HepG2 (cell line): Measurements from ENCODE around the gene HNRNPR. TPM values are rescaled to one million over a fixed set of nuclear protein-coding genes. Genes with fewer than 3 reads are reported as not detected.

Experiments used
- ATAC-seq: fragments of 200-7000 bp; cut with Tn5 transposase; 3 replicates; pipeline ENCODE4 v1.9.1; 2020; ENCODE audit warnings: mild to moderate bottlenecking, moderate library complexity
- BruUV-seq: library from RNA; stranded (reverse); fragments of 400-500 nt; replicated peaks from 2 replicates; lab custom pipeline; 2021; lab: Mats Ljungman, UMichigan
- CTCF ChIA-PET: fragments of 300-600 bp; formaldehyde crosslinking; extraction: SDS; loops from one replicate; lab custom pipeline; 2021; ENCODE audit warnings: low total read pairs, inconsistent platforms, low intra/inter-chr PET ratio; lab: Yijun Ruan, JAX
- POLR2A ChIA-PET: fragments of 350-600 bp; sonication (Branson Sonifier 250); formaldehyde crosslinking; loops from one replicate; lab custom pipeline; 2020; ENCODE audit warnings: antibody characterized with exemption, inconsistent platforms; lab: Yijun Ruan, JAX
- DNase-seq: peaks from one replicate; pipeline ENCODE4 v3.0.0-alpha.2; 2015; ENCODE audit warnings: low spot score
- FAIRE-seq: peaks from 3 replicates; lab custom pipeline; 2011; peaks lifted over from hg19 to GRCh38; lab: Jason Lieb, UNC
- H2AFZ ChIP-seq: one replicate; pipeline ENCODE4 v1.6.1; 2011; ENCODE audit warnings: low read length, inconsistent platforms
- H3K27ac ChIP-seq: fragments of 300-600 bp; 3 replicates; pipeline ENCODE4 v1.8.0; 2011; ENCODE audit warnings: mixed run types, mild to moderate bottlenecking, mixed read lengths, low read length, inconsistent platforms; ENCODE audit not compliant: insufficient read depth; ENCODE audit errors: extremely low read length
- H3K27me3 ChIP-seq, 2 experiments: fragments of 200-600 bp in 1 of 2; 2 replicates in 1 of 2; 3 replicates in 1 of 2; pipeline versions ENCODE4 v1.6.0 to v1.8.0; 2011; ENCODE audit warnings: low read length in 2 of 2, mild to moderate bottlenecking in 2 of 2, moderate library complexity in 2 of 2, inconsistent platforms in 1 of 2; ENCODE audit not compliant: insufficient read depth in 2 of 2, control insufficient read depth in 1 of 2
- H3K36me3 ChIP-seq, 2 experiments: fragments of 200-600 bp in 1 of 2; replicated peaks in 1 of 2; 2 replicates in 1 of 2; 3 replicates in 1 of 2; pipeline versions ENCODE4 v1.5.1 to v1.8.0; 2011; ENCODE audit warnings: low read length in 2 of 2, inconsistent platforms in 1 of 2; ENCODE audit not compliant: insufficient read depth in 2 of 2, control insufficient read depth in 1 of 2
- H3K4me1 ChIP-seq: 2 replicates; pipeline ENCODE4 v1.5.1; 2012; ENCODE audit warnings: low read length, inconsistent platforms; ENCODE audit not compliant: insufficient read depth
- H3K4me2 ChIP-seq: 2 replicates; pipeline ENCODE4 v1.6.0; 2011; ENCODE audit warnings: low read depth, low read length, inconsistent platforms
- H3K4me3 ChIP-seq, 3 experiments: fragments of 200-600 bp in 1 of 3; sonication (generic), shearing (Covaris generic) in 1 of 3; replicated peaks in 1 of 3; 2 replicates each; pipeline ENCODE4 v1.5.1; 2011 to 2016; ENCODE audit warnings: low read length in 3 of 3, inconsistent platforms in 2 of 3, low read depth in 2 of 3, mild to moderate bottlenecking in 2 of 3, control low read depth in 1 of 3, mixed read lengths in 1 of 3; ENCODE audit not compliant: insufficient read depth in 1 of 3
- H3K79me2 ChIP-seq: one replicate; pipeline ENCODE4 v1.6.1; 2011; ENCODE audit warnings: low read length, inconsistent platforms; ENCODE audit not compliant: insufficient read depth
- H3K9ac ChIP-seq: 2 replicates; pipeline ENCODE4 v1.6.0; 2011; ENCODE audit warnings: mild to moderate bottlenecking, low read depth, low read length, inconsistent platforms; ENCODE audit not compliant: insufficient read depth
- H3K9me3 ChIP-seq: 2 replicates; pipeline ENCODE4 v1.5.1; 2012; ENCODE audit warnings: mild to moderate bottlenecking, low read length
- H4K20me1 ChIP-seq: 2 replicates; pipeline ENCODE4 v1.6.0; 2011; ENCODE audit warnings: inconsistent platforms, mild to moderate bottlenecking, low read length, moderate library complexity; ENCODE audit not compliant: insufficient read depth
- FOXA3 ChIP-seq: IDR thresholded peaks from 2 replicates; pipeline ENCODE4 v1.6.1; 2016; ENCODE audit warnings: missing genetic modification reagents, missing compliant biosample characterization
- MYNN ChIP-seq: sonication (generic); formaldehyde crosslinking; IDR thresholded peaks from 2 replicates; pipeline ENCODE4 v1.4.0; 2020; ENCODE audit warnings: mild to moderate bottlenecking, low read depth, missing genetic modification reagents
- NFIB ChIP-seq: sonication (generic); formaldehyde crosslinking; IDR thresholded peaks from 2 replicates; pipeline ENCODE4 v1.9.0; 2021; ENCODE audit warnings: missing genetic modification reagents, mild to moderate bottlenecking, borderline replicate concordance
- RERE ChIP-seq: IDR thresholded peaks from 2 replicates; pipeline ENCODE4 v1.6.1; 2016; ENCODE audit warnings: low read depth, missing genetic modification reagents, missing compliant biosample characterization
- SIN3B ChIP-seq: fragments of 150-350 bp; IDR thresholded peaks from 2 replicates; pipeline ENCODE4 v1.6.1; 2014; ENCODE audit warnings: low read length
- ZC3H4 ChIP-seq: sonication (generic); formaldehyde crosslinking; IDR thresholded peaks from 2 replicates; pipeline ENCODE4 v1.4.0; 2020; ENCODE audit warnings: missing genetic modification reagents, borderline replicate concordance
- ZFP62 ChIP-seq: sonication (generic); formaldehyde crosslinking; IDR thresholded peaks from 2 replicates; pipeline ENCODE4 v1.4.0; 2020; ENCODE audit warnings: missing genetic modification reagents
- ZKSCAN5 ChIP-seq: sonication (generic); formaldehyde crosslinking; IDR thresholded peaks from 2 replicates; pipeline ENCODE4 v1.5.1; 2020; ENCODE audit warnings: mild to moderate bottlenecking, missing genetic modification reagents
- ZZZ3 ChIP-seq: sonication (generic); formaldehyde crosslinking; IDR thresholded peaks from 2 replicates; pipeline ENCODE4 v1.4.0; 2020; ENCODE audit warnings: missing genetic modification reagents, mild to moderate bottlenecking, borderline replicate concordance
- WGBS: methylation state at CpG from one replicate; pipeline ENCODE4 v1.1.6; 2017; ENCODE audit warnings: low lambda C conversion rate; 5-methylcytosine and 5-hydroxymethylcytosine counted together
- in situ Hi-C: cut with HindIII; loops from 2 replicates; pipeline ENCODE4 v1.10.0; 2017; ENCODE audit warnings: low pct_unique_long_range_greater_than_20kb; ENCODE audit not compliant: extremely low pct_ligation_motif_present
- intact Hi-C: fragments of 100-400 bp; cut with micrococcal nuclease; formaldehyde crosslinking; loops from one replicate; pipeline ENCODE4 v1.10.0; 2022; ENCODE audit not compliant: unreplicated experiment
- polyA plus RNA-seq, 8 experiments: library from polyadenylated mRNA; depleted of rRNA in 3 of 8; stranded (reverse) in 7 of 8; unstranded in 1 of 8; fragments of >200 nt; fragmentation: Illumina TruSeq in 4 of 8; extraction: Trizol in 4 of 8; gene quantifications; 2 replicates each; pipeline versions ENCODE4 v1.2.1 to v1.2.3, GENCODE V29; 2011 to 2016; ENCODE audit warnings: low read depth in 4 of 8, missing spikeins in 1 of 8, mixed read lengths in 1 of 8; ENCODE audit not compliant: insufficient read depth in 1 of 8
- total RNA-seq, 5 experiments: library from RNA; depleted of rRNA; stranded (reverse); fragments of >200 nt; fragmentation: Illumina TruSeq; extraction: Trizol; gene quantifications; 2 replicates each; pipeline ENCODE4 v1.2.3, GENCODE V29; 2016; ENCODE audit warnings: low read depth in 1 of 5
- TF ChIP-seq, protein P1 (sequence below): IDR thresholded peaks from 2 replicates; pipeline ENCODE4 v1.6.1; 2018; ENCODE audit warnings: missing genetic modification reagents
- TF ChIP-seq, protein P2 (sequence below), 2 experiments: sonication (generic) in 1 of 2; formaldehyde crosslinking in 1 of 2; IDR thresholded peaks; 2 replicates each; pipeline versions ENCODE4 v1.4.0 to v1.6.1; 2018 to 2020; ENCODE audit warnings: missing genetic modification reagents in 2 of 2, borderline replicate concordance in 1 of 2, low read depth in 1 of 2, mild to moderate bottlenecking in 1 of 2, missing biosample characterization in 1 of 2

HNRNPR gene
- total and polyA plus RNA-seq, 2 of the 13 experiments (the other 11 are each of a cell fraction or from before 2014, with no cell fraction given) = 133 to 216 TPM

GRCh38 chr1:23368562-23369334, 24.7 kb upstream of the HNRNPR start (continued):
- TF ChIP-seq RERE (no peak), SIN3B (no peak)
- TF ChIP-seq, all 625 proteins: peak for 273

DNA sequence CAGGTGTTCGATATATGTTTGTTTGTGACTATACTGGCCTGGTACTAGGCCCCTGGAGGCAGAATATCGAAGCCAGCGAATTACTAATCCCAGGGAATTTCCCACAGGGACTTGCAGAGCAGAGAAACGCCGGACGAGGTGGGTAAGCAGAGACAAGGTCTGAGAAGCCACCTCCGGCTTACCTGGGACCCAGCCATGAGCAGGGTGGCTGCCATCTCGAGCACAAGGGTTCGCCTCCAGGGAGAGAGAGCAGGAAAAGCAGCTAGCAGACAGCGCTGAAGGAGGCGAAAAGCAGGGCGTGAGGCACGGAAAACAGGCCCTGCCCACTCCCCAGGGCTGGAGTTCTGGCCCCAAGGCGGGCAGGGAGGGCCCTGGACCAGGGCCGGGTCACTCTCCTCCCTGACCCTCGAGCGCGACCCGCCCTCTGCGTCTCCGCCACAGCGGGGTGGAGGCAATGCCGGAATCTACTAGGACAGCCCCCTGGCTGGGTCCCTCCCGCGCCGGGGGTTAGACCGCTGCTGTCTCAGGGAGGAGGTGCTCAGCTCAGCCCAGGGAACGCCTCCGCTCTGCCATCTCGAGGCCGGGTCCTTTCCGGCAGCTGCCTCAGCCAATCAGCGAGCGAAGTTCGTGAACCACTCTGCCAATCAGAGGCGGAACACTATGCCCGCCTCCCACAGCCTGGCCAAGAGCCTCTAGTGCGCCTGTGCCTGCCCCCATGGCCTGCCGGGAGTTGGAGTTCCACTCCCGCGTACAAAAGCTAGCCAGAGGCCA, 23.9 kb upstream of the HNRNPR start:
- Histone ChIP-seq H3K9me3 (no peaks in the 10 kb centered on the region), H3K79me2 (peaks cover 30% of the 10 kb centered on the region), H2AFZ (peak overlapping the region; percentile 85), H3K9ac (peak overlapping the region; percentile 96), H3K36me3 (peaks cover 1% of the 10 kb centered on the region in 2 experiments; a peak in 3 of 5 replicates), H3K27me3 (no peaks in the 10 kb centered on the region; a peak in 1 of 5 replicates), H4K20me1 (no peaks in the 10 kb centered on the region), H3K27ac (peak overlapping the region; percentile 96), H3K4me3 (peak overlapping the region; percentile 92 to 99 (median 93)), H3K4me2 (peak overlapping the region; percentile 97), H3K4me1 (peaks cover 34% of the 10 kb centered on the region)
- FAIRE-seq = peak; percentile 97
- TSS peak; percentile 47 for BruUV-seq
- CTCF ChIA-PET = no interaction called here
- WGBS = 0% methylated on average over 16 of the region's 41 CpGs
- peak; percentile 97 for DNase-seq
- intact Hi-C loops (loop anchor here (2.0 to 10.0 kb wide), 3 partner anchors 23 to 1017 kb away; partner anchors contain the start of genes E2F2 and HNRNPR), in situ Hi-C loops (no loop called here)
- peak; percentile 92 for ATAC-seq
- POLR2A ChIA-PET = interaction anchor here (0.5 to 3.5 kb wide), 17 partner anchors 9 to 323 kb away, joined by 3 to 130 read pairs (median 5); partner anchors contain the start of genes ASAP3, HNRNPR, RPL11 and TCEA3
- no peak; the same call in 1 of the 2 replicates for TF ChIP-seq ZC3H4
- 0 out of 2 replicates have a peak, but pooled peaks have one; percentile 12 for TF ChIP-seq FOXA3 (CRISPR knock-in tag)
- TF ChIP-seq ZFP62 = no peak
- TF ChIP-seq, protein P1, sequence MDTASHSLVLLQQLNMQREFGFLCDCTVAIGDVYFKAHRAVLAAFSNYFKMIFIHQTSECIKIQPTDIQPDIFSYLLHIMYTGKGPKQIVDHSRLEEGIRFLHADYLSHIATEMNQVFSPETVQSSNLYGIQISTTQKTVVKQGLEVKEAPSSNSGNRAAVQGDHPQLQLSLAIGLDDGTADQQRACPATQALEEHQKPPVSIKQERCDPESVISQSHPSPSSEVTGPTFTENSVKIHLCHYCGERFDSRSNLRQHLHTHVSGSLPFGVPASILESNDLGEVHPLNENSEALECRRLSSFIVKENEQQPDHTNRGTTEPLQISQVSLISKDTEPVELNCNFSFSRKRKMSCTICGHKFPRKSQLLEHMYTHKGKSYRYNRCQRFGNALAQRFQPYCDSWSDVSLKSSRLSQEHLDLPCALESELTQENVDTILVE (CRISPR knock-in tag) = 0 out of 2 replicates have a peak, but pooled peaks have one; percentile 13
- TF ChIP-seq MYNN (CRISPR knock-in tag) = no peak
- TF ChIP-seq ZZZ3 = 0 out of 2 replicates have a peak, but pooled peaks have one; percentile 37
- peak; percentile 30; the same call in 1 of the 2 replicates for TF ChIP-seq ZKSCAN5 (CRISPR knock-in tag)
- TF ChIP-seq NFIB (CRISPR knock-in tag) = no peak
- TF ChIP-seq, protein P2, sequence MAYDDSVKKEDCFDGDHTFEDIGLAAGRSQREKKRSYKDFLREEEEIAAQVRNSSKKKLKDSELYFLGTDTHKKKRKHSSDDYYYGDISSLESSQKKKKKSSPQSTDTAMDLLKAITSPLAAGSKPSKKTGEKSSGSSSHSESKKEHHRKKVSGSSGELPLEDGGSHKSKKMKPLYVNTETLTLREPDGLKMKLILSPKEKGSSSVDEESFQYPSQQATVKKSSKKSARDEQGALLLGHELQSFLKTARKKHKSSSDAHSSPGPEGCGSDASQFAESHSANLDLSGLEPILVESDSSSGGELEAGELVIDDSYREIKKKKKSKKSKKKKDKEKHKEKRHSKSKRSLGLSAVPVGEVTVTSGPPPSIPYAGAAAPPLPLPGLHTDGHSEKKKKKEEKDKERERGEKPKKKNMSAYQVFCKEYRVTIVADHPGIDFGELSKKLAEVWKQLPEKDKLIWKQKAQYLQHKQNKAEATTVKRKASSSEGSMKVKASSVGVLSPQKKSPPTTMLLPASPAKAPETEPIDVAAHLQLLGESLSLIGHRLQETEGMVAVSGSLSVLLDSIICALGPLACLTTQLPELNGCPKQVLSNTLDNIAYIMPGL (CRISPR knock-in tag; IDR thresholded peaks at IDR 0.05; ENCODE audit: borderline replicate concordance in 1 of 2, low read depth in 1 of 2) = peak in 1 of 2 experiments; percentile 62; a peak in 3 of 4 replicates
